HFFc6 (cell line): ENCODE results near the gene EIF4E1B. TPM values are rescaled to one million over a fixed set of nuclear protein-coding genes. Genes with fewer than 3 reads are reported as not detected.

Source experiments
- DNase-seq: peaks from one replicate; pipeline ENCODE4 v3.0.0-alpha.2; 2018
- H3K27ac Mint-ChIP-seq: 2 replicates; pipeline ENCODE4 v1.8.0; 2020; ENCODE audit warnings: mild to moderate bottlenecking, mixed read lengths
- H3K27me3 Mint-ChIP-seq: 2 replicates; pipeline ENCODE4 v1.8.0; 2021; ENCODE audit warnings: mild to moderate bottlenecking, moderate library complexity, mixed read lengths; ENCODE audit not compliant: insufficient read depth
- H3K36me3 Mint-ChIP-seq: 2 replicates; pipeline ENCODE4 v1.8.0; 2021; ENCODE audit warnings: low read depth, mixed read lengths
- H3K4me1 Mint-ChIP-seq: 2 replicates; pipeline ENCODE4 v1.8.0; 2020; ENCODE audit warnings: low read depth, mixed read lengths
- H3K4me3 Mint-ChIP-seq: 2 replicates; pipeline ENCODE4 v1.8.0; 2020; ENCODE audit warnings: mild to moderate bottlenecking, moderate library complexity, mixed read lengths
- H3K9me3 Mint-ChIP-seq: 2 replicates; pipeline ENCODE4 v1.8.0; 2020; ENCODE audit warnings: mild to moderate bottlenecking, mixed read lengths
- long read RNA-seq: library from polyadenylated mRNA; unstranded; transcript quantifications from one replicate; pipeline ENCODE4 v2.0.0, GENCODE V29; 2019
- total RNA-seq, 6 experiments: library from RNA; stranded (reverse); fragmentation: NEBNext Ultra II Directional; extraction: Animal tissue kit (Norgen Biotek cat#: 25700); gene quantifications; 2 replicates in 1 of 6; 3 replicates in 5 of 6; pipeline ENCODE4 v1.2.3, GENCODE V29; 2021
- TF ChIP-seq, protein P1 (sequence below): fragments of 200-600 bp; sonication (generic); IDR thresholded peaks from 2 replicates; pipeline ENCODE4 v1.5.0; 2021; ENCODE audit warnings: antibody characterized with exemption, mild to moderate bottlenecking

EIF4E1B gene
- not detected for total RNA-seq
- long read RNA-seq = 0 reads

GRCh38 chr5:176629853-176630680, at the start of gene EIF4E1B, which contains the start of gene SNCB:
Gene EIF4E1B (plus strand): TSS chr5:176630675. CDS start chr5:176642788, 12,113 bp downstream.
Gene SNCB (minus strand): TSS chr5:176630534. CDS start chr5:176629654, 880 bp downstream.
- Mint-ChIP-seq H3K4me1 (peaks cover 12% of the 10 kb centered on the region), H3K4me3 (peak within 1 kb of the TSS; percentile 9; the same call in 1 of the 2 replicates), H3K36me3 (peaks cover 3% of the 10 kb centered on the region; the same call in 1 of the 2 replicates), H3K27ac (no peak within 1 kb of the TSS), H3K27me3 (peaks cover 63% of the 10 kb centered on the region), H3K9me3 (no peaks in the 10 kb centered on the region; the same call in 1 of the 2 replicates)
- TF ChIP-seq, protein P1, sequence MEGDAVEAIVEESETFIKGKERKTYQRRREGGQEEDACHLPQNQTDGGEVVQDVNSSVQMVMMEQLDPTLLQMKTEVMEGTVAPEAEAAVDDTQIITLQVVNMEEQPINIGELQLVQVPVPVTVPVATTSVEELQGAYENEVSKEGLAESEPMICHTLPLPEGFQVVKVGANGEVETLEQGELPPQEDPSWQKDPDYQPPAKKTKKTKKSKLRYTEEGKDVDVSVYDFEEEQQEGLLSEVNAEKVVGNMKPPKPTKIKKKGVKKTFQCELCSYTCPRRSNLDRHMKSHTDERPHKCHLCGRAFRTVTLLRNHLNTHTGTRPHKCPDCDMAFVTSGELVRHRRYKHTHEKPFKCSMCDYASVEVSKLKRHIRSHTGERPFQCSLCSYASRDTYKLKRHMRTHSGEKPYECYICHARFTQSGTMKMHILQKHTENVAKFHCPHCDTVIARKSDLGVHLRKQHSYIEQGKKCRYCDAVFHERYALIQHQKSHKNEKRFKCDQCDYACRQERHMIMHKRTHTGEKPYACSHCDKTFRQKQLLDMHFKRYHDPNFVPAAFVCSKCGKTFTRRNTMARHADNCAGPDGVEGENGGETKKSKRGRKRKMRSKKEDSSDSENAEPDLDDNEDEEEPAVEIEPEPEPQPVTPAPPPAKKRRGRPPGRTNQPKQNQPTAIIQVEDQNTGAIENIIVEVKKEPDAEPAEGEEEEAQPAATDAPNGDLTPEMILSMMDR = no peak
- DNase-seq = no peak

GRCh38 chr5:176581361-176581760, 49.1 kb upstream of the EIF4E1B start:
- Mint-ChIP-seq H3K4me3 (no peak overlapping the region), H3K9me3 (peaks cover 11% of the 10 kb centered on the region), H3K27me3 (peaks cover 13% of the 10 kb centered on the region), H3K36me3 (no peaks in the 10 kb centered on the region), H3K4me1 (no peaks in the 10 kb centered on the region), H3K27ac (no peak overlapping the region)
- TF ChIP-seq, protein P1 = no peak
- no peak for DNase-seq

DNA sequence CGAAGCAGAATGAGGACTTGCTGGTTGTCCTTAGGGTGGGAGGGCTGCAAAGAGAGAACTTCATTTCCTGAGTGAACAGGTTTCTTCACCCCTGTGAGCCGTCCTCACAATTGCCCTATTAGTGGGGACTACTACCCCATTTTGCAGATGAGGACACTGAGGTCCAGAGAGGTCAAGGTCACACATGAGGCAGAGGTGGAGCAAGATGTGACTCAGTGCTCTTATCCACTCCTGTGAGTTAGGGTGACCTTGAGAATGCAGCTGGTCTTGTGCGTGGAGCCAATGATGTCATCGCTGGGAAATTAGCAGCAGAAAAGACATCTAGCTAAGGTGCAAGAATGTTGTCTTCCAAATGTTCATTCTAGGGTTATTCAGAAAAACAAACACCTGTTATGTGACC, 47.4 kb upstream of the EIF4E1B start:
- TF ChIP-seq, protein P1 = no peak
- H3K36me3 Mint-ChIP-seq = no peaks in the 10 kb centered on the region
- H3K27me3 Mint-ChIP-seq = peaks cover 11% of the 10 kb centered on the region
- H3K9me3 Mint-ChIP-seq = peaks cover 11% of the 10 kb centered on the region
- no peak overlapping the region for H3K4me3 Mint-ChIP-seq
- no peak for DNase-seq
- H3K4me1 Mint-ChIP-seq = no peaks in the 10 kb centered on the region
- no peak overlapping the region for H3K27ac Mint-ChIP-seq

DNA sequence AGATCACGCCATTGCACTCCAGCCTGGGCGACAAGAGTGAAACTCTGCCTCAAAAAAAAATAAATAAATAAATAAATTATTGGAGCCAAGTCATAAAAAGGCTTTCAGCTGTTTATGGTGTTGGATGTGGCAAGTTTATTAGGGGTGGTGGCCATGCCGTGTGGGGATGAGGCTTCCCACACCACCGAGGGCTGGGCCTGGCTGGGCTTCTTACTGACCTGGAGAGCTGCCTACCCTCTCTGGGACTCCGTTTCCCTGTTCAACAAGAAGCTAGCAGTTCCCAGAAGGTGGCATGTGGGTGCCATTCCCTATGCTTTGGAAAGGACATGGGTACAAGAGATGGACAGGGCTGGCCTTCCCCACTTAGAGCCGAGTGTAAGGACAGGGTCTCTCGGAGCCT, 43.1 kb upstream of the EIF4E1B start:
- H3K4me3 Mint-ChIP-seq = no peak overlapping the region
- no peaks in the 10 kb centered on the region for H3K36me3 Mint-ChIP-seq
- DNase-seq = no peak
- no peak overlapping the region for H3K27ac Mint-ChIP-seq
- H3K27me3 Mint-ChIP-seq = peaks cover 17% of the 10 kb centered on the region
- no peaks in the 10 kb centered on the region for H3K4me1 Mint-ChIP-seq
- peaks cover 15% of the 10 kb centered on the region for H3K9me3 Mint-ChIP-seq
- TF ChIP-seq, protein P1 = no peak

DNA sequence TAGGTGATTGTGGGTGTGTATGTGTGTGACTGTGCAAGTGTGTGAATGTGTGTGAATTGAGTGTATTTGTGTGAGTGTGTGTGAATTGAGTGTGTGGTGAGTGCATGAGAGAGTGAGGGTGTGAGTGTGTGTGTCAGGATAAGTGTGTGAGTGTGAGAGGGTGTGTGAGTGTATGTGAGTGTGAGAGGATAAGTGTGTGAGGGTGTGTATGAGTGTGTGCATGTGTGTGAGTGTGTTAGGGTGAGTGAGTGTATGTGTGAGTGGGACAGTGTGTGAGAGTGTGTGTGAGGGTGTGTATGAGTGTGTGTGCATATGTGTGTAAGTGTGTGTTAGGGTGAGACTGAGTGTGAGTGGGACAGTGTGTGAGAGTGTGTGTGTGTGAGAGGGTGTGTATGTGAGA, 42.2 kb upstream of the EIF4E1B start:
- Mint-ChIP-seq H3K9me3 (peaks cover 15% of the 10 kb centered on the region), H3K27ac (no peak overlapping the region), H3K27me3 (peaks cover 17% of the 10 kb centered on the region), H3K4me3 (no peak overlapping the region), H3K4me1 (no peaks in the 10 kb centered on the region), H3K36me3 (no peaks in the 10 kb centered on the region)
- no peak for DNase-seq
- TF ChIP-seq, protein P1 = no peak
